GM18511 (cell line): ENCODE measurements around the gene RBM6.
"Not testable (repeated sequence)": the region's sequence is repeated elsewhere in the genome, so short reads cannot be mapped to it uniquely, and the experiment has no call there.

Experiments used
- ATAC-seq: cut with Tn5 transposase; IDR thresholded peaks from one replicate; pipeline ENCODE4 v1.9.1; 2021; ENCODE audit warnings: mild to moderate bottlenecking, moderate library complexity; ENCODE audit not compliant: unreplicated experiment

RBM6 gene

GRCh38 chr3:49939858-49940666 lies at the start of gene RBM6:
Gene RBM6, plus strand, starts transcription at chr3:49940150. Its CDS starts 22,492 bp downstream, at chr3:49962642.
- ATAC-seq = peak; percentile 91

- no peak for ATAC-seq
These were observed 44.2 kb upstream of the RBM6 start for GRCh38 chr3:49895791-49896190.

- ATAC-seq = no peak
These were observed 43.6 kb upstream of the RBM6 start for GRCh38 chr3:49896345-49896744.

GRCh38 chr3:49898991-49899390 lies 41.0 kb upstream of the RBM6 start:
- ATAC-seq = no peak

GRCh38 chr3:49899815-49900214 lies 40.1 kb upstream of the RBM6 start:
- no peak for ATAC-seq

- ATAC-seq = no peak
These were observed 39.3 kb upstream of the RBM6 start for GRCh38 chr3:49900491-49901153.

GRCh38 chr3:49901366-49902339 lies 38.3 kb upstream of the RBM6 start:
- ATAC-seq = no peak

GRCh38 chr3:49902511-49903345 lies 37.2 kb upstream of the RBM6 start:
- no peak for ATAC-seq

- ATAC-seq = peak; percentile 77
These were observed 36.2 kb upstream of the RBM6 start, which contains the start of gene MST1R for GRCh38 chr3:49903451-49904424. Gene MST1R, minus strand, starts transcription at chr3:49903873. Its CDS starts 264 bp downstream, at chr3:49903609.

- ATAC-seq = not testable (repeated sequence)
These were observed 35.5 kb upstream of the RBM6 start for GRCh38 chr3:49904448-49904847.

- no peak for ATAC-seq
These were observed 33.7 kb upstream of the RBM6 start for GRCh38 chr3:49906073-49906743.

- no peak for ATAC-seq
These were observed 31.4 kb upstream of the RBM6 start for GRCh38 chr3:49908373-49909199.

GRCh38 chr3:49910409-49911123 lies 29.4 kb upstream of the RBM6 start:
- no peak for ATAC-seq

- ATAC-seq = no peak
These were observed 28.9 kb upstream of the RBM6 start for GRCh38 chr3:49911124-49911420.

GRCh38 chr3:49911611-49912010 lies 28.3 kb upstream of the RBM6 start:
- no peak for ATAC-seq

- ATAC-seq = no peak
These were observed 27.1 kb upstream of the RBM6 start for GRCh38 chr3:49912881-49913281.

GRCh38 chr3:49914906-49915305 lies 25.0 kb upstream of the RBM6 start:
- ATAC-seq = no peak
